ENCODE data around the gene GMDS.
"Not testable (repeated sequence)": the region's sequence is repeated elsewhere in the genome, so short reads cannot be mapped to it uniquely, and the experiment has no call there.

The GMDS gene

DNA sequence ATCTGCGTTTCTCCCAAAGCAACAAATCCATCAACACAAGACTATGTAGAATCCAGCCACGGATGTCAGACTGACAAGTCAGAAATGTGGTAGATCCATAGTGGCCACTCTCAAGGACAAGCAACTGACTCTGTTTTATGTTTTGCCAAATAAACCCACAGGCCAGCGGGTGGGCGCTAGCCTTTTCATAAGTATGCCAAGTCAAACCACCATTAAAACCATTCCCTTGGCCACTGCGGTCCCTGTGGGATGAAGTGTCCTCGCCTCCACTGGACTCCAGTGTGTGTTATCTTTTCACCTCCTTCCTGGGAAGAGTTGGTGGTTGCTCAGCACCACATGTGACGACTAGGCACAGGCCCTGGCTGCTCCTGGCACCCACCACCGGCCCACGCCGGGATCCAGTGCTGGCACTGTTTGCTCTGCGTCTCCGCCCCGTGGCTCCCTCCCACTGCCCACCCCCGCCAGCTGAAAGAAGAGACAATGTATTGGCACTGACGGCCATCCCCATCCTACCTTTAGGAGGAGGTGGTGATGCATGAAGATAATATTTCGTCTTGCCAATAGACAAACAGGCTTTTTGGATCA, 532.3 kb downstream of the GMDS start:
- no peak for DNase-seq (ENCODE audit: low read depth, low spot score)

DNA sequence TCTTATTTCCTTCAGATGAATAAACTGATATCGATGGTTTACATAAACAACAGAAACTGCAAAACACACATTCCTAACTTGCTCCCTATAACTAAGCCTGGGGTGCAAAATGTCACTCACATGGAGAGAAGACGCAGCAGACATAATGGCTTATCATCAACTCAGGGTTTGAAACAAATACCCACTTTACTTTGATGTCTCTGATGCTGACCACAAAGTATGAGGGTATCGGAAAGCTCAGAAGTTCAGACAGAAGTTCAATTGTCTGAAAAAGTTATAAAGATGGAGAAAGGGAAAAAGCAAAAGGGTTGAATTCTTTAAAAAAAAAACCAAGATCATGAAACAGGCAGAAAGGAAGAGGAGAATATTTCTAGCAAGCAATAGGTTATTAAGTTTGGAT, 533.0 kb downstream of the GMDS start:
- DNase-seq (ENCODE audit: low read depth, low spot score) = no peak

DNA sequence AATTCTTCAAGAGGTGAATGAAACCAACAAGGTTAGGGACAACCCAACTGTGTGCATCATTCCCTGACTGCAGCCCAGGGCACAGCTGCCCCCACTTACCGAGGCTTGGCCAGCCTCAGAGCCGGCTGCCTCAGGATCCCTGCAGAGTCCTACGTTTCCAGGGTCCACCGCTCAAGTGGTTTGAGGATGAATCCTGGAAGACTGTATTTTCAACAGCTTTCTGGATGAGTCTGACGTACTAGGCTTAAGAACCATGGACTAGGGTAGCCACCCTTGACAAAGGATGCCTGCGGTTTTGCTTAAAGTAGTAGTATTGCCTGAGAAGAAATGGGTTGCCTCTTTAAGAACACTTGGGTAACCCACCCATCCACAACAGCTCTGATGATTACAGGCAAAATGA, 534.3 kb downstream of the GMDS start:
- DNase-seq (ENCODE audit: low read depth, low spot score) = no peak

DNA sequence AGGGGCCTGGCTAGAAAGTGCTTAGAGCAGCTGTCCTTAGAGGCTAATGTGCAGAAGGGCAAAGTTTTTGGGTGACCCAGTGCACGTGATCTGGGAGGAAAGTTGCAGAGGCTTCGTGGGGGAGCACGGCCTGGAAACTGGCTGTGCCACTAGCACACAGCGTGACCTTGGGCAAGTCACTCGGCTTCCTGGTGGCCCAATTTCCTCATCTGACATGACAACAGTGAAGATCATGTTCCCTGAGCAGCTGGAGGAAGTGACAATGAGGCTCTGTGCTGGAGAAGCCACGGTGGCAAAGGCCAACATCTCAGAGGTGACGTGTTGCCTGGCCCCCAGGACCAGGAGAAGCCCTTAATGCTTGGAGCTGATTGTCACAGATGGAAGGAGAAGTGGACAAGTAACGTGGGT, 536.2 kb downstream of the GMDS start:
- DNase-seq (ENCODE audit: low read depth, low spot score) = no peak

DNA sequence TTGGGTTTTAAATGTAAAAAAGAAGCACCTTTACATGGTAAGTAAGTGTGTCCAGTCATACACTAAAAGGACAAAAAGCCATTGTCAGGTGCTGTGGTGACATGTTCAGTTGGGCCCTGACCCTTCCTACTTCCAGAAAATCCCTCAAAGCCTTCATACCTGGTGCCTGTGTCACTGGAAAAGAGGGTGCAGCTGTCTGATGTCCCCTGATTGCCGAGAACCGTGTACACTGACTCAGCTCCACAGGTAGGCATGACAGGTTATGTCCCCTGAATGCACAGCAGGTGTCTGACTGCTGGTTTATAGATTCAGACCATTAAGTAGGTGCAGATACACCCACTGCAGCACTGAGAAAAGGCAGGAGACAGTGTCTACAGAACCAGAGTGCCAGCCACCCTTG, 536.6 kb downstream of the GMDS start:
- no peak for DNase-seq (ENCODE audit: low read depth, low spot score)

DNA sequence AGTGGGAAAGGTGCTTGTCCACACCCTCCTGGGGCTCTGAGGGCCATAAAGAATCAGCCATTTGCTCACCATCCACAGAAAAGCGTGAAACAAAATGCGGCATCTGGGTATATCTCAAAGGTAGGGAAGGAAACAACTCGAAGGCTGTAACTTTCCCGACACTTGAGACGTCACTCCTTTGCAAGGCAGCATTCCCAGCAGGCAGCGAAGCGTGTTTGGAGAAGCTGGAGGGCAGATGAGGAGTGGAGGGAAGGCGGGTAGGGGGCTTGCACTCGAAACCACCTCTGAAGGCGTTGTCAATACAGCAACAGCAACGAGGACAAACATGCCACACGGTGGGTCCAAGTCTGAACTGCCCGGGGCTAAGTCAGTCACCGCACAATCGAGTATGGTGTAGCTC, 537.3 kb downstream of the GMDS start:
- no peak for DNase-seq (ENCODE audit: low read depth, low spot score)

- DNase-seq (ENCODE audit: low read depth, low spot score) = no peak
Measured at GRCh38 chr6:1705630-1706029, 539.8 kb downstream of the GMDS start.

- DNase-seq (ENCODE audit: low read depth, low spot score) = no peak
Measured at GRCh38 chr6:1705183-1705582, 540.2 kb downstream of the GMDS start.

- DNase-seq (ENCODE audit: low read depth, low spot score) = no peak
Measured at GRCh38 chr6:1704711-1705110, 540.7 kb downstream of the GMDS start.

DNA sequence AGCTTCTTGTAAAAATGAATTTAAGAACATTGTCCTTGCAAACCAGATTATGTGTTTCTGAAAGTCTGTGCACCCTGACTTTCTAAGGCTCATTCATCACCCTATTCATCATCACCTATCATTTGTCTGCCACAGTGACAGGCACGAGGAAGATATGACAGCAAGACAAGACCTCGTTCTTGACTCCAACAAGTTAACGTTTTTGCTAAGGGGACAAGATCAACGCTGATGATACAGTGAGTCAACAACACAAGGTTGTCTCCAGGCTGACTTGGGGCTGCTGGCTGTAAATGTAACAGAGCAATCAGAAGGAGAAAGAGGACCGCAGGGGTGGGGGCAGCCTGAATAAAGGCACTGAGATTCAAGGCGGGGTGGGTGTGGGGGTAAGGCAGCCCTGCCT, 541.5 kb downstream of the GMDS start:
- no peak for DNase-seq (ENCODE audit: low read depth, low spot score)

- no peak for DNase-seq (ENCODE audit: low read depth, low spot score)
Measured at GRCh38 chr6:1703091-1703855, 542.1 kb downstream of the GMDS start.

- no peak for DNase-seq (ENCODE audit: low read depth, low spot score)
Measured at GRCh38 chr6:1702580-1703051, 542.8 kb downstream of the GMDS start.

DNA sequence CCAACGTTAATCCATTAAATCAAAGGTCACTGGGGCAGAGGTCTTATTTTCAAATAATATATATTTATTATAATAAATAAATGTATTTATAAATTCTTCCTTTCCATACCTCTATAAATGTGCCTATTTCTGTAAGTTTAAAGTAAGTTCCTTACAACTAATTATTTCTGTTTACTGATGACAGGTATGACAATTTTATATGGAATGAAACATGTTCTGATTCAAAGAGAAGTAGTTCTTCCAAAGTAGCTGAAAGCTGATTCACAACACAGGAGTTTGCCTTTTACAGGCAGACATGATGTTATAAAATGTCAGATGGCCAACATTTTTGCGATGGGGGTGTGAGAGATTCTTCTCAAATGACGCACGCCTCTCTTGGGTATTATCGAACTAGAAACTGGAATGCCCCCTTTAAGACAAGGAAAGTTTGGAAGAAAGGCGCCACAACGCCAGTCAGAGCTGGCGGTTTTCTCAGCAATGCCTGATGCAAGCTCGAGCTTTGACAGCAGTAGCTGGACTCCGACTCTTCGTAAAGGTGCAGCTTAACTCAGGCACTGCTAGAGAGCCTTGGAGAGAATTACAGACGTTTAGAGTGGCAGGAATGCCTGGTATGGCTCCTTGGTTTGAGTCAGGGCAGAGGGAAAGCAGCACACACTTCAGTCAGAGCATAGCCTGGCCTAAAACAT, 543.6 kb downstream of the GMDS start:
- no peak for DNase-seq (ENCODE audit: low read depth, low spot score)

DNA sequence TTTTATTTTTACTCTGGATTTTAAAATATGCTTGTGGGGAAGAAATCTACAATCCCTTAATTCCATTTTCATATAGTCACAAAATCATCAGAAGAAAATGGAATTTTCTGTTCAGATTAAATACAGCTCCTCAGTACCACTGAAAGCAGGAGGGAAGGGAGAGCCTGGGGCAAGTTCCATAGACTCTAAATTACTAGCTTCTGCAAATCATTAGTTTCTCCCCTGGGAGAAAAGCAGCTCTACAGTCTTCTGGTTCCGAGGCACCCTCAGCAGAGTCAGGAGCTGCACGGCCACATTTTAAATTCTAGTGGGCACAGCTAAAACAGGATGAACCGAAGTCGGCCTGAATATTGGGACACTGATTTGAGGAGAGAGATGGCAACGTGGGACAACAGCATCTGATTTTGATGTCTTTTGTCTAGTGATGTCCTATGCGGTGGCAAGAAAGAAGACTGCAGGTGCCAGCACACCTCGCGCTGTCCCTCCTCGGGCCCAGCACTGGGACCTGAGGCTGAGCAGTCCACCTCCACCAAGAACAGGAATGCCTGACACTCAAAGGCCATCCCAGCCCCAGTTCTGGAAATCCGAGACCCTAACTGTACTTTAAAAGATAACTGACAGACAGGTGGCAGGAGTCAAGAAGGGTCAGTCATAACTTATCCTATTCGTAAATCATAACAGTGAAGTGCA, 545.0 kb downstream of the GMDS start:
- no peak for DNase-seq (ENCODE audit: low read depth, low spot score)

DNA sequence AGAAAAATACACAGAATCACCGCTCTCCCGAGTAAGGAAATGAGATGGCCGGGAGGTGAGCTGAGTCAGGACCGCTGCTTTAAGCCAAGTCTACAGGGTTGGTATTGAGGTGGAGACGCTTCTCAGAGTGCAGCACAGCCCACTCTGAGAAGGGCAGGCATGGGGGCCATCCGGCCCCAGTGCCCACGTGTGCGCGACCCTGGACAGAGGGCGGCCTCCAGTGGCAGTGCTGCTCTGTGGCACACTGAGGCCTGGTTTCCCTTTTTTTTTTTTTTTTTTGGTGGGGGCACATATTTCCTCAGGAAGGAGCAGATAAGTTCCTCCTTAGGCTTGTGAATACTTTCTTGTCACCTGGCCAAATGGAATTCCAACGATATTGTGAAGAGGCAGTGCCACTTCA, 546.9 kb downstream of the GMDS start:
- DNase-seq (ENCODE audit: low read depth, low spot score) = no peak

GRCh38 chr6:1697688-1698351, 547.6 kb downstream of the GMDS start:
- DNase-seq (ENCODE audit: low read depth, low spot score) = peak; percentile 27

GRCh38 chr6:1696463-1696850, 548.9 kb downstream of the GMDS start:
- no peak for DNase-seq (ENCODE audit: low read depth, low spot score)

- no peak for DNase-seq (ENCODE audit: low read depth, low spot score)
Measured at GRCh38 chr6:1695546-1696462, 549.6 kb downstream of the GMDS start.

DNA sequence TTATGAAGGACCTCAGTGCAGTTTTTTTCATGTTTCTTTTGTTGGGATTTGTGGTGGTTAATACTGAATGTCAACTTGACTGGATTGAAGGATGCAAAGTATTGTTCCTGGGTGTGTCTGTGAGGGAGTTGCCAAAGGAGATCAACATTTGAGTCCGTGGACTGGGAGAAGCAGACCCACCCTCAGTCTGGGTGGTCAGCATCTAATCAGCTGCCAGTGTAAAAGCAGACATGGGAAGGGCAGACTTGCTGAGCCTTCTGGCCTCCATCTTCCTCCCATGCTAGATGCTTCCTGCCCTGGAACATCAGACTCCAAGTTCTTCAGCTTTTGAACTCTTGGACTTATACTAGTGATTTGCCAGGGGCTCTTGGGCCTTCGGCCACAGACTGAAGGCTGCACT, 553.6 kb downstream of the GMDS start:
- not testable (repeated sequence) for DNase-seq (ENCODE audit: low read depth, low spot score)

DNA sequence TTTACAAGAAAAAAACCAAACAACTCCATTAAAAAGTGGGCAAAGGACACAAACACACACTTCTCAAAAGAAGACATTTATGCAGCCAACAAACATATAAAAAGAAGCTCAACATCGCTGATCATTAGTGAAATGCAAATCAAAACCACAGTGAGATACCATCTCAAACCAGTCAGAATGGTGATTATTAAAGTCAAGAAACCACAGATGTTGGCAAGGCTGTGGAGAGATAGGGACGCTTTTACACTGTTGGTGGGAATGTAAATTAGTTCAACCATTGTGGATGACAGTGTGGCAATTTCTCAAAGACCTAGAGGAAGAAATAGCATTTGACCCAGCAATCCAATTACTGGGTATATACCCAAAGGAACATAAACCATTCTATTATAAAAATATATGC, 554.7 kb downstream of the GMDS start:
- not testable (repeated sequence) for DNase-seq (ENCODE audit: low read depth, low spot score)

GRCh38 chr6:1689141-1689540, 556.3 kb downstream of the GMDS start:
- no peak for DNase-seq (ENCODE audit: low read depth, low spot score)

Measured in brain pericyte (primary cell).